HEK293 (cell line): Measurements from ENCODE around the gene NEK9.
A peak's percentile ranks its signal among the peaks of the same experiment; 100 is the strongest.

ENCODE experiments used
- EGR2 ChIP-seq: fragments of 450-650 bp; formaldehyde crosslinking; IDR thresholded peaks from 2 replicates; pipeline ENCODE4 v1.5.1; 2016; ENCODE audit warnings: low read depth, missing biosample characterization, missing genetic modification characterization
- GLIS2 ChIP-seq: fragments of 450-650 bp; formaldehyde crosslinking; IDR thresholded peaks from 2 replicates; pipeline ENCODE4 v1.5.1; 2016; ENCODE audit warnings: missing biosample characterization, missing genetic modification characterization
- HOXA7 ChIP-seq: sonication (generic); formaldehyde crosslinking; IDR thresholded peaks from 2 replicates; pipeline ENCODE4 v1.8.1; 2022; ENCODE audit warnings: missing genetic modification reagents, borderline replicate concordance
- OSR2 ChIP-seq: fragments of 450-650 bp; formaldehyde crosslinking; IDR thresholded peaks from 2 replicates; pipeline ENCODE4 v1.5.1; 2016; ENCODE audit warnings: missing biosample characterization, missing genetic modification characterization
- SP2 ChIP-seq: fragments of 450-650 bp; formaldehyde crosslinking; IDR thresholded peaks from 2 replicates; pipeline ENCODE4 v1.5.1; 2016; ENCODE audit warnings: missing biosample characterization, missing genetic modification characterization
- SP7 ChIP-seq: fragments of 450-650 bp; formaldehyde crosslinking; IDR thresholded peaks from 2 replicates; pipeline ENCODE4 v1.5.1; 2016; ENCODE audit warnings: missing biosample characterization, missing genetic modification characterization
- TCF7L2 ChIP-seq: IDR thresholded peaks from 2 replicates; pipeline ENCODE4 v1.6.1; 2011; ENCODE audit warnings: low read depth, mild to moderate bottlenecking, inconsistent platforms, low read length, moderate library complexity, borderline replicate concordance
- TRIM28 ChIP-seq: IDR thresholded peaks from 2 replicates; pipeline ENCODE4 v1.6.1; 2011; ENCODE audit warnings: low read length, control low read depth, borderline replicate concordance
- ZBTB7A ChIP-seq: fragments of 450-650 bp; formaldehyde crosslinking; IDR thresholded peaks from 2 replicates; pipeline ENCODE4 v1.5.1; 2016; ENCODE audit warnings: low read depth, missing biosample characterization, missing genetic modification characterization
- ZBTB8A ChIP-seq: fragments of 450-650 bp; formaldehyde crosslinking; IDR thresholded peaks from 2 replicates; pipeline ENCODE4 v1.5.1; 2016; ENCODE audit warnings: missing biosample characterization, missing genetic modification characterization
- ZNF132 ChIP-seq: fragments of 450-650 bp; formaldehyde crosslinking; IDR thresholded peaks from 2 replicates; pipeline ENCODE4 v1.5.1; 2017; ENCODE audit warnings: missing biosample characterization, missing genetic modification characterization, borderline replicate concordance
- ZNF133 ChIP-seq: fragments of 450-650 bp; formaldehyde crosslinking; IDR thresholded peaks from 2 replicates; pipeline ENCODE4 v1.5.1; 2016; ENCODE audit warnings: missing biosample characterization, missing genetic modification characterization
- ZNF16 ChIP-seq: fragments of 450-650 bp; formaldehyde crosslinking; IDR thresholded peaks from 2 replicates; pipeline ENCODE4 v1.5.1; 2016; ENCODE audit warnings: low read depth, missing biosample characterization, missing genetic modification characterization
- ZNF169 ChIP-seq: fragments of 450-650 bp; formaldehyde crosslinking; IDR thresholded peaks from 2 replicates; pipeline ENCODE4 v1.5.1; 2016; ENCODE audit warnings: missing biosample characterization, missing genetic modification characterization
- ZNF174 ChIP-seq: fragments of 450-650 bp; formaldehyde crosslinking; IDR thresholded peaks from 2 replicates; pipeline ENCODE4 v1.5.0; 2017; ENCODE audit warnings: missing biosample characterization, mild to moderate bottlenecking, missing genetic modification characterization
- ZNF416 ChIP-seq: fragments of 450-650 bp; formaldehyde crosslinking; IDR thresholded peaks from 2 replicates; pipeline ENCODE4 v1.5.1; 2016; ENCODE audit warnings: missing biosample characterization, missing genetic modification characterization
- ZNF510 ChIP-seq: fragments of 450-650 bp; formaldehyde crosslinking; IDR thresholded peaks from 2 replicates; pipeline ENCODE4 v1.5.1; 2018; ENCODE audit warnings: mild to moderate bottlenecking, missing genetic modification characterization, missing biosample characterization; ENCODE audit not compliant: insufficient replicate concordance
- ZNF514 ChIP-seq: fragments of 450-650 bp; formaldehyde crosslinking; IDR thresholded peaks from 2 replicates; pipeline ENCODE4 v1.5.1; 2016; ENCODE audit warnings: missing biosample characterization, missing genetic modification characterization
- ZNF561 ChIP-seq: fragments of 450-650 bp; IDR thresholded peaks from 2 replicates; pipeline ENCODE4 v1.5.1; 2018; ENCODE audit warnings: missing biosample characterization, missing genetic modification characterization, borderline replicate concordance
- ZNF585B ChIP-seq: fragments of 450-650 bp; formaldehyde crosslinking; IDR thresholded peaks from 2 replicates; pipeline ENCODE4 v1.5.1; 2016; ENCODE audit warnings: missing biosample characterization, missing genetic modification characterization
- ZNF621 ChIP-seq: fragments of 450-650 bp; formaldehyde crosslinking; IDR thresholded peaks from 2 replicates; pipeline ENCODE4 v1.5.1; 2017; ENCODE audit warnings: missing biosample characterization, missing genetic modification characterization
- ZSCAN23 ChIP-seq: fragments of 450-650 bp; formaldehyde crosslinking; IDR thresholded peaks from 2 replicates; pipeline ENCODE4 v1.5.1; 2016; ENCODE audit warnings: missing biosample characterization, missing genetic modification characterization
- ZSCAN30 ChIP-seq: fragments of 450-650 bp; IDR thresholded peaks from 2 replicates; pipeline ENCODE4 v1.5.1; 2018; ENCODE audit warnings: missing biosample characterization, mild to moderate bottlenecking, missing genetic modification characterization, moderate library complexity
- TF ChIP-seq, protein P1 (sequence below): fragments of 450-650 bp; formaldehyde crosslinking; IDR thresholded peaks from 2 replicates; pipeline ENCODE4 v1.5.1; 2016; ENCODE audit warnings: missing biosample characterization, missing genetic modification characterization
- TF ChIP-seq, protein P2 (sequence below): fragments of 450-650 bp; formaldehyde crosslinking; IDR thresholded peaks from 2 replicates; pipeline ENCODE4 v1.5.1; 2016; ENCODE audit warnings: missing biosample characterization, missing genetic modification characterization
- TF ChIP-seq, protein P3 (sequence below): fragments of 450-650 bp; formaldehyde crosslinking; IDR thresholded peaks from 2 replicates; pipeline ENCODE4 v1.5.1; 2016; ENCODE audit warnings: missing biosample characterization, missing genetic modification characterization, borderline replicate concordance
- TF ChIP-seq, protein P4 (sequence below): fragments of 450-650 bp; formaldehyde crosslinking; IDR thresholded peaks from 2 replicates; pipeline ENCODE4 v1.5.1; 2016; ENCODE audit warnings: missing biosample characterization, missing genetic modification characterization

The NEK9 gene

DNA sequence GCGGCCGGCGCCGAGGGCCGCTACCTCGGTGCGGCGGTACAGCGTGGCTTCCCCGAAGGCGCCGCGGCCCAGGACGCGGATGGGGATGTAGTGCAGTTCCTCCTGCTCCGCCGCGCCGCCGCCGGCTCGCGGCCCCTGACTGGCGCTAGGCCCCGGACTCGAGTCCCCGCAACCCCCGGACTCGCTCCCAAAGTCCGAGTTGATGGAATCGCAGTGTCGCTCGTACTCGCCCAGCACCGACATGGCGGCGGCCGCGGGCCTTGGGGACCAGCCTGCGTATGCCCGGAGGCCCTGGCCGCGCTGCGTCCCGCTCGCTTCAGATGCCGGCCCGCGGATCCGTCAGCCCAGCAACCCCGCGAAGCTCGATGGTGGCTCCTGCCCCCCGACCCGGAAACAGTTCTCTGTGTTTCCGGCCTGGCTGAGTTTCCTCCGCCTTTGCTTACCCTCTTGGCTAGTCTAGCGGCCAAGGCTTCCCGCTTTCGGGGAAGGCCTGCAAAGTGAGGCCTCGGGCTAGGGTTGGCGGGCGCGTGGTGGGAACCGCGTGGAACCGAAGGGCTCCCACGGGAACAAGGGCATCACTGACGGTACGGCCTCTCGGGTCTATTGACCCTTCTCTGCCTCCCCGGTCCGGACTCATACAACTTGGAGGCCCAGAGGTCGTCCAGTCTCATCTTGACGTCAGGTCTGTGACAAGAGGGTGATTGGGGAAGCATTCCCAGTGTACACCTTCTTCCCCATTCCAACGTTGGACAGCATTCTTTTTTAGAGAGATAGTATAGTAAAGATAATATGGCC lies at the start of gene NEK9 (continued):
- TF ChIP-seq, protein P1, sequence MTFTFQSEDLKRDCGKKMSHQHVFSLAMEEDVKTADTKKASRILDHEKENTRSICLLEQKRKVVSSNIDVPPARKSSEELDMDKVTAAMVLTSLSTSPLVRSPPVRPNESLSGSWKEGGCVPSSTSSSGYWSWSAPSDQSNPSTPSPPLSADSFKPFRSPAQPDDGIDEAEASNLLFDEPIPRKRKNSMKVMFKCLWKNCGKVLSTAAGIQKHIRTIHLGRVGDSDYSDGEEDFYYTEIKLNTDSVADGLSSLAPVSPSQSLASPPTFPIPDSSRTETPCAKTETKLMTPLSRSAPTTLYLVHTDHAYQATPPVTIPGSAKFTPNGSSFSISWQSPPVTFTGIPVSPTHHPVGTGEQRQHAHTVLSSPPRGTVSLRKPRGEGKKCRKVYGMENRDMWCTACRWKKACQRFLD (tag by site-specific recombination): no peak
- TF ChIP-seq GLIS2 (peak; percentile 84), ZNF16 (tag by site-specific recombination) (no peak), TRIM28 (peak; percentile 64; the same call in 1 of the 2 replicates), ZBTB7A (tag by site-specific recombination) (no peak), TCF7L2 (no peak), ZNF561 (tag by site-specific recombination) (peak; percentile 79; the same call in 1 of the 2 replicates), SP2 (peak; percentile 63), ZNF585B (tag by site-specific recombination) (no peak), ZNF169 (no peak), ZNF510 (no peak), OSR2 (tag by site-specific recombination) (no peak), ZSCAN30 (tag by site-specific recombination) (peak; percentile 89), ZNF514 (tag by site-specific recombination) (no peak), ZNF132 (tag by site-specific recombination) (no peak), EGR2 (tag by site-specific recombination) (no peak), ZBTB8A (peak; percentile 16), ZSCAN23 (tag by site-specific recombination) (no peak), ZNF416 (tag by site-specific recombination) (no peak), HOXA7 (no peak), ZNF621 (tag by site-specific recombination) (no peak), ZNF133 (tag by site-specific recombination) (no peak), ZNF174 (tag by site-specific recombination) (no peak), SP7 (tag by site-specific recombination) (peak; percentile 65; the same call in 1 of the 2 replicates)
- TF ChIP-seq, protein P2, sequence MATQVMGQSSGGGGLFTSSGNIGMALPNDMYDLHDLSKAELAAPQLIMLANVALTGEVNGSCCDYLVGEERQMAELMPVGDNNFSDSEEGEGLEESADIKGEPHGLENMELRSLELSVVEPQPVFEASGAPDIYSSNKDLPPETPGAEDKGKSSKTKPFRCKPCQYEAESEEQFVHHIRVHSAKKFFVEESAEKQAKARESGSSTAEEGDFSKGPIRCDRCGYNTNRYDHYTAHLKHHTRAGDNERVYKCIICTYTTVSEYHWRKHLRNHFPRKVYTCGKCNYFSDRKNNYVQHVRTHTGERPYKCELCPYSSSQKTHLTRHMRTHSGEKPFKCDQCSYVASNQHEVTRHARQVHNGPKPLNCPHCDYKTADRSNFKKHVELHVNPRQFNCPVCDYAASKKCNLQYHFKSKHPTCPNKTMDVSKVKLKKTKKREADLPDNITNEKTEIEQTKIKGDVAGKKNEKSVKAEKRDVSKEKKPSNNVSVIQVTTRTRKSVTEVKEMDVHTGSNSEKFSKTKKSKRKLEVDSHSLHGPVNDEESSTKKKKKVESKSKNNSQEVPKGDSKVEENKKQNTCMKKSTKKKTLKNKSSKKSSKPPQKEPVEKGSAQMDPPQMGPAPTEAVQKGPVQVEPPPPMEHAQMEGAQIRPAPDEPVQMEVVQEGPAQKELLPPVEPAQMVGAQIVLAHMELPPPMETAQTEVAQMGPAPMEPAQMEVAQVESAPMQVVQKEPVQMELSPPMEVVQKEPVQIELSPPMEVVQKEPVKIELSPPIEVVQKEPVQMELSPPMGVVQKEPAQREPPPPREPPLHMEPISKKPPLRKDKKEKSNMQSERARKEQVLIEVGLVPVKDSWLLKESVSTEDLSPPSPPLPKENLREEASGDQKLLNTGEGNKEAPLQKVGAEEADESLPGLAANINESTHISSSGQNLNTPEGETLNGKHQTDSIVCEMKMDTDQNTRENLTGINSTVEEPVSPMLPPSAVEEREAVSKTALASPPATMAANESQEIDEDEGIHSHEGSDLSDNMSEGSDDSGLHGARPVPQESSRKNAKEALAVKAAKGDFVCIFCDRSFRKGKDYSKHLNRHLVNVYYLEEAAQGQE (tag by site-specific recombination): peak; percentile 70
- TF ChIP-seq, protein P3, sequence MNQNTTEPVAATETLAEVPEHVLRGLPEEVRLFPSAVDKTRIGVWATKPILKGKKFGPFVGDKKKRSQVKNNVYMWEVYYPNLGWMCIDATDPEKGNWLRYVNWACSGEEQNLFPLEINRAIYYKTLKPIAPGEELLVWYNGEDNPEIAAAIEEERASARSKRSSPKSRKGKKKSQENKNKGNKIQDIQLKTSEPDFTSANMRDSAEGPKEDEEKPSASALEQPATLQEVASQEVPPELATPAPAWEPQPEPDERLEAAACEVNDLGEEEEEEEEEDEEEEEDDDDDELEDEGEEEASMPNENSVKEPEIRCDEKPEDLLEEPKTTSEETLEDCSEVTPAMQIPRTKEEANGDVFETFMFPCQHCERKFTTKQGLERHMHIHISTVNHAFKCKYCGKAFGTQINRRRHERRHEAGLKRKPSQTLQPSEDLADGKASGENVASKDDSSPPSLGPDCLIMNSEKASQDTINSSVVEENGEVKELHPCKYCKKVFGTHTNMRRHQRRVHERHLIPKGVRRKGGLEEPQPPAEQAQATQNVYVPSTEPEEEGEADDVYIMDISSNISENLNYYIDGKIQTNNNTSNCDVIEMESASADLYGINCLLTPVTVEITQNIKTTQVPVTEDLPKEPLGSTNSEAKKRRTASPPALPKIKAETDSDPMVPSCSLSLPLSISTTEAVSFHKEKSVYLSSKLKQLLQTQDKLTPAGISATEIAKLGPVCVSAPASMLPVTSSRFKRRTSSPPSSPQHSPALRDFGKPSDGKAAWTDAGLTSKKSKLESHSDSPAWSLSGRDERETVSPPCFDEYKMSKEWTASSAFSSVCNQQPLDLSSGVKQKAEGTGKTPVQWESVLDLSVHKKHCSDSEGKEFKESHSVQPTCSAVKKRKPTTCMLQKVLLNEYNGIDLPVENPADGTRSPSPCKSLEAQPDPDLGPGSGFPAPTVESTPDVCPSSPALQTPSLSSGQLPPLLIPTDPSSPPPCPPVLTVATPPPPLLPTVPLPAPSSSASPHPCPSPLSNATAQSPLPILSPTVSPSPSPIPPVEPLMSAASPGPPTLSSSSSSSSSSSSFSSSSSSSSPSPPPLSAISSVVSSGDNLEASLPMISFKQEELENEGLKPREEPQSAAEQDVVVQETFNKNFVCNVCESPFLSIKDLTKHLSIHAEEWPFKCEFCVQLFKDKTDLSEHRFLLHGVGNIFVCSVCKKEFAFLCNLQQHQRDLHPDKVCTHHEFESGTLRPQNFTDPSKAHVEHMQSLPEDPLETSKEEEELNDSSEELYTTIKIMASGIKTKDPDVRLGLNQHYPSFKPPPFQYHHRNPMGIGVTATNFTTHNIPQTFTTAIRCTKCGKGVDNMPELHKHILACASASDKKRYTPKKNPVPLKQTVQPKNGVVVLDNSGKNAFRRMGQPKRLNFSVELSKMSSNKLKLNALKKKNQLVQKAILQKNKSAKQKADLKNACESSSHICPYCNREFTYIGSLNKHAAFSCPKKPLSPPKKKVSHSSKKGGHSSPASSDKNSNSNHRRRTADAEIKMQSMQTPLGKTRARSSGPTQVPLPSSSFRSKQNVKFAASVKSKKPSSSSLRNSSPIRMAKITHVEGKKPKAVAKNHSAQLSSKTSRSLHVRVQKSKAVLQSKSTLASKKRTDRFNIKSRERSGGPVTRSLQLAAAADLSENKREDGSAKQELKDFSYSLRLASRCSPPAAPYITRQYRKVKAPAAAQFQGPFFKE (tag by site-specific recombination): no peak
- TF ChIP-seq, protein P4, sequence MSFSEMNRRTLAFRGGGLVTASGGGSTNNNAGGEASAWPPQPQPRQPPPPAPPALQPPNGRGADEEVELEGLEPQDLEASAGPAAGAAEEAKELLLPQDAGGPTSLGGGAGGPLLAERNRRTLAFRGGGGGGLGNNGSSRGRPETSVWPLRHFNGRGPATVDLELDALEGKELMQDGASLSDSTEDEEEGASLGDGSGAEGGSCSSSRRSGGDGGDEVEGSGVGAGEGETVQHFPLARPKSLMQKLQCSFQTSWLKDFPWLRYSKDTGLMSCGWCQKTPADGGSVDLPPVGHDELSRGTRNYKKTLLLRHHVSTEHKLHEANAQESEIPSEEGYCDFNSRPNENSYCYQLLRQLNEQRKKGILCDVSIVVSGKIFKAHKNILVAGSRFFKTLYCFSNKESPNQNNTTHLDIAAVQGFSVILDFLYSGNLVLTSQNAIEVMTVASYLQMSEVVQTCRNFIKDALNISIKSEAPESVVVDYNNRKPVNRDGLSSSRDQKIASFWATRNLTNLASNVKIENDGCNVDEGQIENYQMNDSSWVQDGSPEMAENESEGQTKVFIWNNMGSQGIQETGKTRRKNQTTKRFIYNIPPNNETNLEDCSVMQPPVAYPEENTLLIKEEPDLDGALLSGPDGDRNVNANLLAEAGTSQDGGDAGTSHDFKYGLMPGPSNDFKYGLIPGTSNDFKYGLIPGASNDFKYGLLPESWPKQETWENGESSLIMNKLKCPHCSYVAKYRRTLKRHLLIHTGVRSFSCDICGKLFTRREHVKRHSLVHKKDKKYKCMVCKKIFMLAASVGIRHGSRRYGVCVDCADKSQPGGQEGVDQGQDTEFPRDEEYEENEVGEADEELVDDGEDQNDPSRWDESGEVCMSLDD (tag by site-specific recombination): peak; percentile 59; the same call in 1 of the 2 replicates
